RWPE1 (cell line): ENCODE results near the gene TMEM128.
"Not testable (repeated sequence)": the region's sequence is repeated elsewhere in the genome, so short reads cannot be mapped to it uniquely, and the experiment has no call there.

Experiments
- CTCF ChIA-PET: fragments of 350-600 bp; sonication (Branson Sonifier 250); formaldehyde crosslinking; extraction: SDS; loops from one replicate; lab custom pipeline; 2021; lab: Yijun Ruan, JAX
- POLR2A ChIA-PET: fragments of 400-600 bp; formaldehyde crosslinking; extraction: SDS; loops from one replicate; lab custom pipeline; 2020; ENCODE audit warnings: antibody characterized with exemption; ENCODE audit not compliant: low non-redundant PET; lab: Yijun Ruan, JAX
- DNase-seq: peaks from one replicate; pipeline ENCODE4 v3.0.0; 2012; ENCODE audit warnings: low spot score
- H3K27ac ChIP-seq: fragments of 450-650 bp; 2 replicates; pipeline ENCODE4 v1.5.1; 2017
- TF ChIP-seq, protein P1 (sequence below): fragments of 450-650 bp; conservative IDR thresholded peaks from 2 replicates; pipeline ENCODE4 v1.5.1; 2017; ENCODE audit warnings: low read depth, mild to moderate bottlenecking

Gene TMEM128

GRCh38 chr4:4259484-4260100, 11.6 kb upstream of the TMEM128 start:
- no peak for DNase-seq
- H3K27ac ChIP-seq, result no peak overlapping the region
- ChIA-PET POLR2A (no interaction called here), CTCF (interaction anchor here (0.6 to 1.2 kb wide), 6 partner anchors 21 to 1236 kb away, joined by 3 to 4 read pairs (median 3); no protein-coding TSS in a partner anchor)
- TF ChIP-seq, protein P1, sequence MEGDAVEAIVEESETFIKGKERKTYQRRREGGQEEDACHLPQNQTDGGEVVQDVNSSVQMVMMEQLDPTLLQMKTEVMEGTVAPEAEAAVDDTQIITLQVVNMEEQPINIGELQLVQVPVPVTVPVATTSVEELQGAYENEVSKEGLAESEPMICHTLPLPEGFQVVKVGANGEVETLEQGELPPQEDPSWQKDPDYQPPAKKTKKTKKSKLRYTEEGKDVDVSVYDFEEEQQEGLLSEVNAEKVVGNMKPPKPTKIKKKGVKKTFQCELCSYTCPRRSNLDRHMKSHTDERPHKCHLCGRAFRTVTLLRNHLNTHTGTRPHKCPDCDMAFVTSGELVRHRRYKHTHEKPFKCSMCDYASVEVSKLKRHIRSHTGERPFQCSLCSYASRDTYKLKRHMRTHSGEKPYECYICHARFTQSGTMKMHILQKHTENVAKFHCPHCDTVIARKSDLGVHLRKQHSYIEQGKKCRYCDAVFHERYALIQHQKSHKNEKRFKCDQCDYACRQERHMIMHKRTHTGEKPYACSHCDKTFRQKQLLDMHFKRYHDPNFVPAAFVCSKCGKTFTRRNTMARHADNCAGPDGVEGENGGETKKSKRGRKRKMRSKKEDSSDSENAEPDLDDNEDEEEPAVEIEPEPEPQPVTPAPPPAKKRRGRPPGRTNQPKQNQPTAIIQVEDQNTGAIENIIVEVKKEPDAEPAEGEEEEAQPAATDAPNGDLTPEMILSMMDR, result no peak

GRCh38 chr4:4257705-4258104, 9.7 kb upstream of the TMEM128 start:
- DNase-seq, H3K27ac ChIP-seq, CTCF ChIA-PET, POLR2A ChIA-PET: not testable (repeated sequence)

DNA sequence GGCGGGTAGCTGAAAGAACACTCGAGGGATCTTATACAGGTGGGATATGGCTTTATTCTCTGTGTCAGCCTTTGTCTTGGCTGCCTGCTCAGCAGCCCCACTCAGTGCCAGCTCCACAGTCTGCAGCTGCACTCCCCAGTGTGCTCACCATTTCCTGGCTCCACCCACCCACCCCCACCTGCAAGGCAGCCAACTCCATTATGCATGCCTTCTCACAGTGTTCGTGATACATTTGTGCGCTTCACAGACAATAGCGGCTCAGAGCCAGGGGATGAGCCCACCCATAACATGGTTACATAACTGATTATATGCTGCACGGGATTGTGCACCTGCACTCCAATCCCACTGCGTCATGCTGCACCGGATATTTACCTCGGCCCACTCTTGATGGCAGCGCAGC, 8.8 kb upstream of the TMEM128 start:
- CTCF ChIA-PET, result no interaction called here
- H3K27ac ChIP-seq, result no peak overlapping the region
- TF ChIP-seq, protein P1, result no peak
- POLR2A ChIA-PET, result no interaction called here
- DNase-seq, result no peak

GRCh38 chr4:4254666-4255065, 6.6 kb upstream of the TMEM128 start:
- CTCF ChIA-PET, result no interaction called here
- POLR2A ChIA-PET, result no interaction called here
- no peak overlapping the region for H3K27ac ChIP-seq
- no peak for DNase-seq
- TF ChIP-seq, protein P1, result no peak

GRCh38 chr4:4254199-4254598, 6.2 kb upstream of the TMEM128 start:
- CTCF ChIA-PET, result no interaction called here
- DNase-seq, result no peak
- H3K27ac ChIP-seq, result no peak overlapping the region
- POLR2A ChIA-PET, result no interaction called here
- TF ChIP-seq, protein P1, result no peak

DNA sequence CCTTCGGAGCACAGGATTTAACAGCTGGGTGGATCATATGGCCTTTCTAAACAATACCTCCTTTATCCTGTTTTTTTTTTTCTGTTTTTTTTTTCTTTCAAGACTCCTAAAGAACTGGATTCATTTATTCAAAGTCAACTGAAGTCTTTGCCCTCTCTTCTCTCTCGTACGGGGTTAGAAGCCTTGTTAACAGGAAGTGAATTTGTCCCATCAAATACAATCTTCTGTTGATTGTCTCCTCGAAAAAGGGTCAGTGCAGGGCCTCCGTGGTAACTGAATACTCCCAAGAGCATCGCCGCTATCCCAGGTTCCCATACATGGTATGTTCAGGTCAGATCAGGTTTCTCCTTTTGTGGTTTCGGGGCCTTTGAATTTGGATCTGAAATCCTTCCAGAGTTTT, 1.8 kb upstream of the TMEM128 start:
- ChIA-PET CTCF (no interaction called here), POLR2A (no interaction called here)
- DNase-seq, result no peak
- TF ChIP-seq, protein P1, result no peak
- no peak overlapping the region for H3K27ac ChIP-seq

DNA sequence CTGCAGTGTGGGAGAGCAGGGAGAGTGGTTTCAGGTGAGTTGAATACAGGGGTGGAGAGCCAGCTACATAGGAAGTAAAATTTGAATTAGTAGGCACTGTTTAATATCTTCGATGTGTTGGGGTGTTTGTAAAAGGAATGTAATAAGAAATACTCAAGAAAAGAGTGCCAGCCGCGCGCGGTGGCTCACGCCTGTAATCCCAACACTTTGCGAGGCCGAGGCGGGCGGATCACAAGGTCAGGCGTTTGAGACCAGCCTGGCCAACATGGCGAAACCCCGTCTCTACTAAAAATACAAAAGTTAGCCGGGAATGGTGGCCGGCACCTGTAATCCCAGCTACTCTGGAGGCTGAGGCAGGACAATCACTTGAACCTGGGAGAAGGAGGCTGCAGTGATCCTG, 1.3 kb upstream of the TMEM128 start:
- POLR2A ChIA-PET, DNase-seq, H3K27ac ChIP-seq, CTCF ChIA-PET: not testable (repeated sequence)

DNA sequence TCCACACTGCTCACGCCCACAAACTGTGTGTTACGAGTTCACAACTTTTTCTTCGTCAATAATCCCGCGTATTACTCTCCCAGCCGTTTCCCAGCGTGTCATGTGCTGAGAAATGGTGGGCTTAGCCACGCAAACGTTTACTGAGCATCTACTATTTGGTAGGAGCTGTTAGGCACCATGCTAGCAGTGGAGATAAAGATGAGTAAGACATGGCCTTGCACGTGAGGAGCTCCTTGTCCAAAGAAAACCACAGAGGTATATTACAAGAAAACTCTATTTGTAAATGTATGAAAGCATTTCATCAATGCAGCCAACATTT, 821 bp upstream of the TMEM128 start:
- DNase-seq, result no peak
- ChIA-PET POLR2A (no interaction called here), CTCF (no interaction called here)
- TF ChIP-seq, protein P1, result no peak
- peak overlapping the region; percentile 93 for H3K27ac ChIP-seq
